GM12892 (cell line): ENCODE measurements around the gene FCF1.

Source experiments
- POLR2A ChIP-seq: IDR thresholded peaks from 2 replicates; pipeline ENCODE4 v1.6.1; 2011; ENCODE audit warnings: low read depth, low read length, control low read depth
- POLR2AphosphoS5 ChIP-seq: IDR thresholded peaks from 2 replicates; pipeline ENCODE4 v1.6.1; 2011; ENCODE audit warnings: low read depth, low read length, control low read depth
- TAF1 ChIP-seq: IDR thresholded peaks from 2 replicates; pipeline ENCODE4 v1.6.1; 2011; ENCODE audit warnings: low read depth, mild to moderate bottlenecking, control low read depth, low read length, borderline replicate concordance

GRCh38 chr14:74739293-74740030 lies 26.5 kb downstream of the FCF1 start:
- TF ChIP-seq POLR2A (no peak), POLR2AphosphoS5 (no peak), TAF1 (no peak)
